ENCODE measurements around the gene CITED2.

GRCh38 chr6:139390447-139390846, 16.0 kb upstream of the CITED2 start:
- no peak for TF ChIP-seq CTCF (conservative IDR thresholded peaks at IDR 0.05; ENCODE audit: low read length)
- no peak for TF ChIP-seq EZH2phosphoT487 (IDR thresholded peaks at IDR 0.05; ENCODE audit: borderline replicate concordance)

All from Loucy (cell line).